Hematopoietic multipotent progenitor cell treated with erythropoietin and hydrocortisone succinate and interleukin-3 and kit ligand, for 15 days (in vitro differentiated cells): ENCODE results near the gene COPE.
A peak's percentile ranks its signal among the peaks of the same experiment; 100 is the strongest.
"Not testable (repeated sequence)": the region's sequence is repeated elsewhere in the genome, so short reads cannot be mapped to it uniquely, and the experiment has no call there.

Experiments
- DNase-seq: peaks from one replicate; pipeline ENCODE4 v3.0.0-alpha.2; 2015; ENCODE audit warnings: low spot score

COPE gene

GRCh38 chr19:18940769-18941627, 21.8 kb upstream of the COPE start, which contains the start of gene HOMER3:
HOMER3 (minus strand) TSS chr19:18941217; CDS start chr19:18938982, 2,235 bp downstream.
- DNase-seq, result peak; percentile 42

DNA sequence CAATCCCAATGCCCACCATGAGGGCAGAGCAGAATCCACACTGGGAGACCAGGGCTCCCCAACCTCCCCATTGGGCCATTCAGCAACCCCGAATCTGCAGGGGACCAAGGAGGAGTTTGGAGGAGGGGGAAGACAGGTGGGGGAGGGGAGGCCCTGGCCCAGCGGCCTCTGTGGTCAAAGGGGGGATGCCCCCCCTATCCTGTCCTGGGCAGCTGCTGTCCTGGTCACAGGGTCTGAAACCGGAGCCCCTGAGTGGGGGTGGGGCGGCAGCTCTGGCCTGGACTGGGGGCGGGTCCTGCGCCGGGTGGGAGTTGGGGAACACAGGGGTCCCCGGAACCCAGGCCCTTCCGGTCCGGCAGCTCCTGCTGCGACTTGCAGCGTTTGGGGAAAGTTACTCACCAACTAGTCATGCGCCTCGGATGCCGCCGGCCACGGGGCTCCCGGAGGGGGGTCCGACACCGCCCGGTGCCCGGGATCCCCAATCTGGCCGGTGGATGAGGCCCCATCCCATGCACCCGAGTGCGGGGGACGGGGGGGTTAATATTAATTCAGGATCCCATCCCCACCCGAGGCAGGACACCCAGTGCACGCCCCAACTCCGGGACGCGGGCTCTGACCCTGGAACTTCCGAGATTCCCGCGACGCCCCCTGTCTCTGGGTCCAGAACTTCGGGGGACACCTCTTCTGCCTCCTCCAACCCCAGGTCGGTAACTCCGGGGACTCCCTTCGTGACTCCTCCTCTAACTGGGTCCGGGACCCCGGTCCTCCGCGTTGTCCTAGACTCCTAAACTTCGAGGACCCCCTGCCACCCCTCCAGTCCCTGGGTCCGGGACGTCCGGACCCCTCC, 21.0 kb upstream of the COPE start:
- DNase-seq, result no peak

- DNase-seq, result no peak
Observed at GRCh38 chr19:18939163-18939562, 20.0 kb upstream of the COPE start.

- DNase-seq, result no peak
Observed at GRCh38 chr19:18933297-18933696, 14.1 kb upstream of the COPE start.

DNA sequence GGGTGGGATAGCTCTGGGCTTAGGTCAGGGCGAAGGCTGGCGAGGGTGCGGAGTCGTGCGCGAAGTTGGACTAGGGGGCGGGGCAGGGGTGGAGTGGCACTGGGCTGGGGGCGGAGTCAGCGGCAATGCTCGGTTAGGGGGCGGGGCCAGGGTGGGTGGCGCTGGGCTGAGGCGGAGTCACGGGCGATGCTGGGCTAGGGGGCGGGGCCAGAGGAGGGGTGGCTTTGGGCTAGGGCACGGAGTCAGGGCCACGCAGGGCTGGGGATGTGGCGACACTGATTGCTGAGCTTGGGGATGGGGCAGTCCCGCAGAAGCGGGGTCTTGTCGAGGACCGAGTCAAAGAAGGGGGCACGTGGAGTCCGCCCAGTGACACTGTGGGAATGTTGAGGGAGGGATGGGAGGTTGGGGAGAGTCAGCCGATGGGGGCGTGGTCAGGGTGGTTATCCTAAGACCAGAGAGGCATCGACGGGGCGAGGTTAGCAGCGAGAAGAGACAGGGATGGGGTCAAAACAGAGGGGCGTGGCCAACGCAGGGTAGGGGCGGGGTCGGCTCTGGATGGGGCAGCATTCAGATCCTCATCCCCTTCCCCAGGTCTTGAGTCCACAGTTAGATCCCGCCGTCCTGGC, 13.1 kb upstream of the COPE start:
- peak; percentile 87 for DNase-seq

DNA sequence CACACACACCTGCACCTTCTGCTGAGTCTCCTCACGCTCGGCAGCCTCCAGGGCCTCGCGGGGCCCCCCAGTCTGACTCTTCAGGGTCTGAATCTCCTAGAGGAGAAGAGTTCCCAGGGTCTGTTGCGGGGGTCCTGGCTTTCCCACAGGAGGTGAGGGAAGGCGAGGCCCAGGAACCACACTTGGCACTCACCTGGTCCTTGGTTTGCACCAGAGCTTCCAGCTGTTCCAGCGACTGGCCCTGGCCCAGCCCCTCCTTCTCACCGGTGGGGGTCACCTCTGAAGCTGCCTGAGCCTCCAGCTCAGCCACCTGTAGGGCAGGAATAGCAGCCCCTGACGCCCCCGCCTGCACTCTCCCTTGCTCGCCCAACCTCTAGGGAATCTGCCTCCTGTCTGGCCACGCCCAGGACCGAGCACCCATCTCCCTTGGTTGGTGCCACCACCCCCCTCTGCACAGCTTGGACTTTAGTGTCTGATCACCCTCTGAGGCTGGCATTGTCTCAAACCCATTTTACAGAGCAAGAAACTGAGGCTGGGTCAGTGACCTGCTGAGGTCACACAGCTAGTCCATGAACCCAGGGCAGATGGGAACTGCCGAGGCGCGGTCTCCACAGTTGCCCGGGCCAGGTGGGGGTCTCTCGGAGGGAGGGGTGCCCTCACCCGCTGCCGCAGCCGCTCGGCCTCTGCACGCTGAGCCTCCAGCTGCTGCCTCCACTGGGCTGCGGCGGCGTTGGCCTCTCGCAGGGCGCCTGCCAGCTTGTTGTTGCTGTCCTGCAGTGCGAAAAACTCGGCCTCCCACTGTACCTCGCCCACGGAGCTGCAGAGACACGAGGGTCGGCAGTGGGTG, 12.4 kb upstream of the COPE start:
- DNase-seq, result no peak

DNA sequence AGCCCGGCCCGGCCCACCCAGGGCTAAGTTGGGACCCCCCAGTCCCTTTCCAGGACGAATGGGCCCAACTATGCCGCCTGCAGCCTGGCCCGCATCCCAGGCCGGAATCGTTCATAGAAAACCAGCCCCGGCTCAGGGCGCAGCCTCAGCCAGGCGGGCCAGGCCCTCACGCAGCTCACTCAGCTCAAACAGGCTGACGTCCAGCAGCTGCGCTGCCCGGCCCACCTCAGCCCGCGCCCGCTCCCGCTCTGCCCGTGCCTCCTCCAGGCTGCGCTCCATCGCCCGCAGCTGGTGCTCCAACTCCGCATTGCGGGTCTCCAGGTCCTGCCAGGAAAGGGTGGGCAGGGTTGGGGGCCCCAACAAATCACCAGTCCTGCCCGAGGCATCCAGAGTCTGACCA, 10.1 kb upstream of the COPE start:
- no peak for DNase-seq

DNA sequence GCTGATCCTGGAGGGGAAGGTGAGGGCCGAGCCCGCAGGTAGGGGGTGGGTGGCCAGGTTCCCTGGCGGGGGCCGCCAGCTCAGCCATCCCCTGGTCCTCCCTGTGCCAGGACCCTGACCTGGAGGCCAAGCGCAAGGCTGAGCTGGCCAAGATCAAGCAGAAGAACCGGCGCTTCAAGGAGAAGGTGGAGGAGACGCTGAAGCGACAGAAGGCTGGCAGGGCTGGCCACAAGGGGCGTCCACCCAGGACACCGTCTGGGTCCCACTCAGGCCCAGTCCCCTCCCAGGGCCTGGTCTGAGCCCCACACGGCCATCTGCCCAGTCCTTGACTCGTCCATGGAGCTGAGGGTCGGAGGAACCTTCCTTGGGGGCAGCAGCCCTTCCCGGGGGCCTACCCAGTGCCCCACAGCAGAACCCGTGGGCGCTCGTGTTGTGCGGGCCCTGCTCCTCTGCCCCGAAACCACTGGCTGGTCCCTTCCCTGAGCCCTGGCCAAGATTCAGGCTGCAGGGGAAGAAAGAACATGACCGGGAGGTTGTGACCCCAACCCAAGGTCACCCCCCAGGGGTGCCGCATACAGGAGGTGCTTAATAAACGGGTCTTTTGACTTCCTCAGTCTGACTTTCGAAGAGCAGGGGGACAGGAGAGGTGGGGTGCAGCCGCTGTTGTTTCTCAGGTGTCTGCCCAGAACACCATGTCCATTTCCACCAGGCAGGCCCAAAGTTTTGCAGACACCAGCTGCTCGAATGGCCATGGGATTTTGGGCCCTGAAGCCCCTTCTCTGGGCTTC, 9.0 kb upstream of the COPE start:
- no peak for DNase-seq

DNA sequence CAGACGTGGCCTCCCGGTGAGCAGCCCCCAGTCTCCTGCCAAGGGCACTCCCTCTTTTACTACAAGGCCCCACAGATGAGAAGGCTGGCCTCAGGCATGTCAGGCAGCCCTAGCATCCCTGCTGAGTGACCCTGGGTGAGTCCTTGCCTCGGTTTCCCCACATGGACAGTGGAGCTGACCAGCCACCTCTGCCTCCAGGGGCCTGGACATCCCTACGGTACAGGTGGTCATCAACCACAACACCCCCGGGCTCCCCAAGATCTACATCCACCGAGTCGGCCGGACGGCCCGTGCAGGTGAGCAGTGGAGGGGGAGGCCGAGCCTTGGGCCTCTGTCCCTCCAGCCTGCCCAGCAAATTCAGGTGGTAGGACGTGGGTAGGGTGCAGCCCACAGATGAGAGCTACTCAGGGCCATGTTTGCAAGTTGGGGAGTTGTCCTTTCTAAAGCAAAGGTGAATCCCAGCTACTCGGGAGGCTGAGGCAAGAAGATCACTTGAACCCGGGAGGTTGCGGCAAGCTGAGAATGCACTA, 5.6 kb upstream of the COPE start:
- DNase-seq, result no peak

DNA sequence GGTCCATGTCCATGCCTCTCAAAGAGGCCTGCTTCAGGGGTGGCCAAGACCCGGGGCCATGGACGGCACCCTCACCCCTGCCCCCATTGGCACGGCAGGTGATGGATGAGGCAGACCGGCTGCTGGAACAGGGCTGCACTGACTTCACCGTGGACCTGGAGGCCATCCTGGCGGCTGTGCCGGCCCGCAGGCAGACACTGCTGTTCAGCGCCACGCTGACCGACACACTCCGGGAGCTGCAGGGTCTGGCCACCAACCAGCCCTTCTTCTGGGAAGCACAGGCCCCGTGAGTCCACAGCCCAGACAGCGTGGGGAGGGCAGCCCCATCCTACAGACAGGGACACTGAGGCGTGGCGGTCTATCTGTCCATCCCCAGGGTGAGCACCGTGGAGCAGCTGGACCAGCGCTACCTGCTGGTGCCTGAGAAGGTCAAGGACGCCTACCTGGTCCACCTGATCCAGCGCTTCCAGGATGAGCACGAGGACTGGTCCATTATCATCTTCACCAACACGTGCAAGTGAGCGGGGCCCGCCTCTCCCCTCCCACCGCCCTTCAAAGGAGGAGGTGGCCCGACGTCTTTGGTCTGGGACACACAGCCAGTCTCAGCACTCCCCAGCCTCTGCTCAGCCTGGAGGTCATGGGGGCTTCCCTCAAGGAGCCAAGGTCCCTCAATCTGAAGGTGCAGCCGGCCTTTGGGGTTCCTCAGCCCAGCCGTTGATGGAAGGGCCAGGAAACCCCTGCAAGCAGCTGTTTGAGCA, 3.2 kb upstream of the COPE start:
- DNase-seq, result no peak

DNA sequence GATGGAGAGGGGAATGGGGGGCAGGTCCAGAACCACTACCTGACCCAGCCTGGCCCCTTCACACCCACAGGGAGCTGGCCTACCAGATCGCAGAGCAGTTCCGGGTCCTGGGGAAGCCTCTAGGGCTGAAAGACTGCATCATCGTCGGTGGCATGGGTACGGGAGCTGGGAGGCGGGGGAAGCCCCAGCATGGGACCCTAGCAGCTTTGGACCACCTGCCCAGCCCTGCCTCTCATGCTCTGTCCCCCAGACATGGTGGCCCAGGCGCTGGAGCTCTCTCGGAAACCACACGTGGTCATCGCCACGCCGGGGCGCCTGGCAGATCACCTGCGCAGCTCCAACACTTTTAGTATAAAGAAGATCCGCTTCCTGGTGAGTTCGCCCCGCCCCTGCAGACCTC, 2.4 kb upstream of the COPE start:
- DNase-seq, result no peak

DNA sequence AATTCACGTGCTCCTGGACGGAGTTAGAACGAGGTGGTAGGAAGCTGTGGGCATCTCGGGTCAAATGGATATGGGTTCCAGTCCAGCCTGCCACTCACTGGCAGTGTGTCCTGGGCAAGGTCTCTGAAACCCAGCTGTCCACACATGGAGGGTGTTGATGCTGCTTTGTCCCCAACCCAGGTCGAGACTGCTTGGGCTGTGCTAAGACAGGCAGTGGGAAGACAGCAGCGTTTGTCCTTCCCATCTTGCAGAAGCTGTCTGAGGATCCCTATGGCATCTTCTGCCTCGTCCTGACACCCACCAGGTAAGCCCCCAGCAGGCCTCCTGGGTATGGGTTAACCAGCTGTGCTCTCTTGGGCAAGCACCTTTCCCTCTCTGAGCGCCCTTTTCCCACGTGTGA, 1.2 kb upstream of the COPE start:
- no peak for DNase-seq

DNA sequence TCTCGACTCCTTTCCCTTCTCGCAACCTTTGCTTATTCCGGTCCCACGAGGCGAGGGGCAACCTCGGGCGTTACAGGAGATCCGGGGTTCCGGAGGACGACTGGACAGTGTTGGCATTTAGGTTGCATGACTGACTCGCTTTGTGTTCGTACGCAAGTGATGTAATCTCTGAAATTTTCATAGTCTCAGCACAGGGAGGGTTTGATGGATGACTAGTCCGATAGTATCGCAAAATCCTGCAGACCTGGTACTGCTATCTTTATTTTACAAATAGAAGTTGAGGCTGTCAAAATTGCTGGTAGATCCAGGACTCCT, 670 bp upstream of the COPE start:
- no peak for DNase-seq

- not testable (repeated sequence) for DNase-seq
Observed at GRCh38 chr19:18917593-18917992, 1.6 kb downstream of the COPE start.

DNA sequence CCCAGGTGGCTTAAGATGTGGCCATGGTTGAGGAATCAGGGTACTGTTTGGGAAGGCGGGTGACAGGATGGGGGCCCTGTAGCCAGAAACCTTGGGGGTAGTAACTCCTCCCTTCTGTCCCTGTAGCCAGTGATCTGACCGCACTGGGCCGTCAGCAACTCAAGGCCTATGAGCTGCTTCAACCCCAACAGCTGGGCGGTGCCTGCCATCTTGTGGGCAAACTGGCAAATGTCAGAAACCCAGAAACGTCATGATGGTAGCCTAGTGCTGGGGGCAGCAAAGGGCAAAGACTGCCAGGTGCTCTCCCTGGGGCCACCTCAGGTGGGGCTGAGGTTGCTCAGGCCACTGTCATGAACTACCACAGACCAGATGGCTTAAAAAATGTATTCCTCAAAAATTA, 3.5 kb downstream of the COPE start:
- DNase-seq, result peak; percentile 50

GRCh38 chr19:18913466-18913865, 5.7 kb downstream of the COPE start:
- no peak for DNase-seq

GRCh38 chr19:18912933-18913332, 6.3 kb downstream of the COPE start:
- DNase-seq, result no peak

GRCh38 chr19:18910801-18911436, 8.3 kb downstream of the COPE start:
- no peak for DNase-seq

GRCh38 chr19:18910010-18910409, 9.2 kb downstream of the COPE start:
- DNase-seq, result no peak
